Mucosa of stomach (tissue), 1 donor: ENCODE measurements around the gene CNOT8.

Source experiments
- H3K27me3 ChIP-seq: one replicate; pipeline ENCODE4 v1.7.0; 2013; ENCODE audit warnings: mild to moderate bottlenecking, low read length; ENCODE audit not compliant: control insufficient read depth, insufficient read depth
- H3K36me3 ChIP-seq: one replicate; pipeline ENCODE4 v1.7.0; 2013; ENCODE audit warnings: low read length; ENCODE audit not compliant: control insufficient read depth, insufficient read depth
- H3K4me1 ChIP-seq: one replicate; pipeline ENCODE4 v1.7.0; 2013; ENCODE audit warnings: mild to moderate bottlenecking, low read length; ENCODE audit not compliant: control insufficient read depth, insufficient read depth
- H3K4me3 ChIP-seq: one replicate; pipeline ENCODE4 v1.7.0; 2013; ENCODE audit warnings: low read length
- H3K9ac ChIP-seq: one replicate; pipeline ENCODE4 v1.7.0; 2013; ENCODE audit warnings: mild to moderate bottlenecking, low read length, moderate library complexity
- H3K9me3 ChIP-seq: one replicate; pipeline ENCODE4 v1.7.0; 2013; ENCODE audit warnings: mild to moderate bottlenecking, low read length, moderate library complexity; ENCODE audit not compliant: control insufficient read depth
- donor health status: Pancreatic carcinoma.

Gene CNOT8

GRCh38 chr5:154837009-154837901 lies 21.2 kb upstream of the CNOT8 start:
- Histone ChIP-seq H3K9me3 (no peaks in the 10 kb centered on the region), H3K9ac (no peak overlapping the region), H3K4me3 (no peak overlapping the region), H3K36me3 (no peaks in the 10 kb centered on the region), H3K4me1 (peaks cover 12% of the 10 kb centered on the region), H3K27me3 (no peaks in the 10 kb centered on the region)

GRCh38 chr5:154840435-154841272 lies 17.8 kb upstream of the CNOT8 start:
- Histone ChIP-seq H3K27me3 (no peaks in the 10 kb centered on the region), H3K9ac (no peak overlapping the region), H3K4me1 (no peaks in the 10 kb centered on the region), H3K36me3 (no peaks in the 10 kb centered on the region), H3K4me3 (no peak overlapping the region), H3K9me3 (no peaks in the 10 kb centered on the region)

- Histone ChIP-seq H3K9me3 (no peaks in the 10 kb centered on the region), H3K4me3 (no peak overlapping the region), H3K4me1 (no peaks in the 10 kb centered on the region), H3K36me3 (no peaks in the 10 kb centered on the region), H3K9ac (no peak overlapping the region), H3K27me3 (no peaks in the 10 kb centered on the region)
Observed at GRCh38 chr5:154841273-154841661, 17.2 kb upstream of the CNOT8 start.

GRCh38 chr5:154842689-154843530 lies 15.5 kb upstream of the CNOT8 start:
- no peak overlapping the region for H3K9ac ChIP-seq
- no peak overlapping the region for H3K4me3 ChIP-seq
- H3K36me3 ChIP-seq = no peaks in the 10 kb centered on the region
- H3K4me1 ChIP-seq = no peaks in the 10 kb centered on the region
- H3K9me3 ChIP-seq = no peaks in the 10 kb centered on the region
- H3K27me3 ChIP-seq = no peaks in the 10 kb centered on the region

GRCh38 chr5:154844809-154845208 lies 13.6 kb upstream of the CNOT8 start:
- Histone ChIP-seq H3K4me1 (no peaks in the 10 kb centered on the region), H3K9ac (no peak overlapping the region), H3K27me3 (no peaks in the 10 kb centered on the region), H3K36me3 (no peaks in the 10 kb centered on the region), H3K9me3 (no peaks in the 10 kb centered on the region), H3K4me3 (no peak overlapping the region)

GRCh38 chr5:154849264-154849785 lies 9.1 kb upstream of the CNOT8 start:
- Histone ChIP-seq H3K9me3 (no peaks in the 10 kb centered on the region), H3K27me3 (no peaks in the 10 kb centered on the region), H3K36me3 (no peaks in the 10 kb centered on the region), H3K4me3 (no peak overlapping the region), H3K9ac (no peak overlapping the region), H3K4me1 (peaks cover 3% of the 10 kb centered on the region)

- peak overlapping the region; percentile 63 for H3K9ac ChIP-seq
- H3K4me3 ChIP-seq = peak overlapping the region; percentile 15
- H3K27me3 ChIP-seq = no peaks in the 10 kb centered on the region
- H3K4me1 ChIP-seq = peaks cover 3% of the 10 kb centered on the region
- no peaks in the 10 kb centered on the region for H3K9me3 ChIP-seq
- H3K36me3 ChIP-seq = no peaks in the 10 kb centered on the region
Observed at GRCh38 chr5:154849791-154850201, 8.6 kb upstream of the CNOT8 start.

- no peaks in the 10 kb centered on the region for H3K27me3 ChIP-seq
- no peaks in the 10 kb centered on the region for H3K36me3 ChIP-seq
- no peaks in the 10 kb centered on the region for H3K9me3 ChIP-seq
- peaks cover 3% of the 10 kb centered on the region for H3K4me1 ChIP-seq
- peak within 1 kb of the TSS; percentile 63 for H3K9ac ChIP-seq
- H3K4me3 ChIP-seq = peak within 1 kb of the TSS; percentile 15
Observed at GRCh38 chr5:154850255-154851062, 8.0 kb upstream of the CNOT8 start, which contains the start of gene FAXDC2. Gene FAXDC2 (minus strand): TSS chr5:154850603. CDS start chr5:154838178, 12,425 bp downstream.

- no peak overlapping the region for H3K9ac ChIP-seq
- H3K27me3 ChIP-seq = no peaks in the 10 kb centered on the region
- no peak overlapping the region for H3K4me3 ChIP-seq
- no peaks in the 10 kb centered on the region for H3K9me3 ChIP-seq
- H3K36me3 ChIP-seq = no peaks in the 10 kb centered on the region
- H3K4me1 ChIP-seq = peaks cover 3% of the 10 kb centered on the region
Observed at GRCh38 chr5:154851351-154851750, 7.1 kb upstream of the CNOT8 start.

GRCh38 chr5:154857530-154858296 lies 714 bp upstream of the CNOT8 start:
- H3K4me1 ChIP-seq = peaks cover 20% of the 10 kb centered on the region
- H3K4me3 ChIP-seq = peak overlapping the region; percentile 97
- no peaks in the 10 kb centered on the region for H3K9me3 ChIP-seq

More at GRCh38 chr5:154857530-154858296, 714 bp upstream of the CNOT8 start:
- Histone ChIP-seq H3K36me3 (no peaks in the 10 kb centered on the region), H3K27me3 (no peaks in the 10 kb centered on the region), H3K9ac (peak overlapping the region; percentile 91)
